ENCODE data around the gene FGD6.

DNA sequence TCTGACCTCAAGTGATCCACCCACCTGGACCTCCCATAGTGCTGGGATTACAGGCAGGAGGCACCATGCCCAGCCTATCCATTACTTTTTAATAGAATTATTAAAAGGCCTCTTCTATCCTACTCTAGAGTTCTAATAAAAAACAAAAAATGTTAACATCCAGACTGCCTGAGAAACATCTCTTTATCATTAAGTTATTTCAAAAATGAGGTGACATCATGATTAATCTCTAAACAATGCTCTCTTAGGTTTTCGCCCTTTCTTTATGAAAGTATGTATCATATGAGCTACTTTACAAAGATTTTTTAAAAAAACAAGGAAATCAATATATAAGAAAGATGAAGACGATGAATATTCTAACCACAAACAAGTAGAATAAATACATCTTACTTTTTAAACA lies 52.6 kb downstream of the FGD6 start:
- TF ChIP-seq EZH2 (IDR thresholded peaks at IDR 0.05; ENCODE audit: low read depth, unreplicated experiment) (no peak), EZH2phosphoT487 (IDR thresholded peaks at IDR 0.05; ENCODE audit: unreplicated experiment) (no peak), POLR2AphosphoS5 (IDR thresholded peaks at IDR 0.05; ENCODE audit: low read depth) (no peak), CREB1 (CRISPR knock-in tag; IDR thresholded peaks at IDR 0.05; ENCODE audit: low read depth) (no peak), ZNF114 (CRISPR knock-in tag; IDR thresholded peaks at IDR 0.05) (no peak)
- TF ChIP-seq, protein P1, sequence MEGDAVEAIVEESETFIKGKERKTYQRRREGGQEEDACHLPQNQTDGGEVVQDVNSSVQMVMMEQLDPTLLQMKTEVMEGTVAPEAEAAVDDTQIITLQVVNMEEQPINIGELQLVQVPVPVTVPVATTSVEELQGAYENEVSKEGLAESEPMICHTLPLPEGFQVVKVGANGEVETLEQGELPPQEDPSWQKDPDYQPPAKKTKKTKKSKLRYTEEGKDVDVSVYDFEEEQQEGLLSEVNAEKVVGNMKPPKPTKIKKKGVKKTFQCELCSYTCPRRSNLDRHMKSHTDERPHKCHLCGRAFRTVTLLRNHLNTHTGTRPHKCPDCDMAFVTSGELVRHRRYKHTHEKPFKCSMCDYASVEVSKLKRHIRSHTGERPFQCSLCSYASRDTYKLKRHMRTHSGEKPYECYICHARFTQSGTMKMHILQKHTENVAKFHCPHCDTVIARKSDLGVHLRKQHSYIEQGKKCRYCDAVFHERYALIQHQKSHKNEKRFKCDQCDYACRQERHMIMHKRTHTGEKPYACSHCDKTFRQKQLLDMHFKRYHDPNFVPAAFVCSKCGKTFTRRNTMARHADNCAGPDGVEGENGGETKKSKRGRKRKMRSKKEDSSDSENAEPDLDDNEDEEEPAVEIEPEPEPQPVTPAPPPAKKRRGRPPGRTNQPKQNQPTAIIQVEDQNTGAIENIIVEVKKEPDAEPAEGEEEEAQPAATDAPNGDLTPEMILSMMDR (conservative IDR thresholded peaks at IDR 0.05; ENCODE audit: low read depth in 2 of 2): no peak
- TF ChIP-seq, protein P2, sequence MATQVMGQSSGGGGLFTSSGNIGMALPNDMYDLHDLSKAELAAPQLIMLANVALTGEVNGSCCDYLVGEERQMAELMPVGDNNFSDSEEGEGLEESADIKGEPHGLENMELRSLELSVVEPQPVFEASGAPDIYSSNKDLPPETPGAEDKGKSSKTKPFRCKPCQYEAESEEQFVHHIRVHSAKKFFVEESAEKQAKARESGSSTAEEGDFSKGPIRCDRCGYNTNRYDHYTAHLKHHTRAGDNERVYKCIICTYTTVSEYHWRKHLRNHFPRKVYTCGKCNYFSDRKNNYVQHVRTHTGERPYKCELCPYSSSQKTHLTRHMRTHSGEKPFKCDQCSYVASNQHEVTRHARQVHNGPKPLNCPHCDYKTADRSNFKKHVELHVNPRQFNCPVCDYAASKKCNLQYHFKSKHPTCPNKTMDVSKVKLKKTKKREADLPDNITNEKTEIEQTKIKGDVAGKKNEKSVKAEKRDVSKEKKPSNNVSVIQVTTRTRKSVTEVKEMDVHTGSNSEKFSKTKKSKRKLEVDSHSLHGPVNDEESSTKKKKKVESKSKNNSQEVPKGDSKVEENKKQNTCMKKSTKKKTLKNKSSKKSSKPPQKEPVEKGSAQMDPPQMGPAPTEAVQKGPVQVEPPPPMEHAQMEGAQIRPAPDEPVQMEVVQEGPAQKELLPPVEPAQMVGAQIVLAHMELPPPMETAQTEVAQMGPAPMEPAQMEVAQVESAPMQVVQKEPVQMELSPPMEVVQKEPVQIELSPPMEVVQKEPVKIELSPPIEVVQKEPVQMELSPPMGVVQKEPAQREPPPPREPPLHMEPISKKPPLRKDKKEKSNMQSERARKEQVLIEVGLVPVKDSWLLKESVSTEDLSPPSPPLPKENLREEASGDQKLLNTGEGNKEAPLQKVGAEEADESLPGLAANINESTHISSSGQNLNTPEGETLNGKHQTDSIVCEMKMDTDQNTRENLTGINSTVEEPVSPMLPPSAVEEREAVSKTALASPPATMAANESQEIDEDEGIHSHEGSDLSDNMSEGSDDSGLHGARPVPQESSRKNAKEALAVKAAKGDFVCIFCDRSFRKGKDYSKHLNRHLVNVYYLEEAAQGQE (IDR thresholded peaks at IDR 0.05; ENCODE audit: unreplicated experiment): no peak
- TF ChIP-seq, protein P3, sequence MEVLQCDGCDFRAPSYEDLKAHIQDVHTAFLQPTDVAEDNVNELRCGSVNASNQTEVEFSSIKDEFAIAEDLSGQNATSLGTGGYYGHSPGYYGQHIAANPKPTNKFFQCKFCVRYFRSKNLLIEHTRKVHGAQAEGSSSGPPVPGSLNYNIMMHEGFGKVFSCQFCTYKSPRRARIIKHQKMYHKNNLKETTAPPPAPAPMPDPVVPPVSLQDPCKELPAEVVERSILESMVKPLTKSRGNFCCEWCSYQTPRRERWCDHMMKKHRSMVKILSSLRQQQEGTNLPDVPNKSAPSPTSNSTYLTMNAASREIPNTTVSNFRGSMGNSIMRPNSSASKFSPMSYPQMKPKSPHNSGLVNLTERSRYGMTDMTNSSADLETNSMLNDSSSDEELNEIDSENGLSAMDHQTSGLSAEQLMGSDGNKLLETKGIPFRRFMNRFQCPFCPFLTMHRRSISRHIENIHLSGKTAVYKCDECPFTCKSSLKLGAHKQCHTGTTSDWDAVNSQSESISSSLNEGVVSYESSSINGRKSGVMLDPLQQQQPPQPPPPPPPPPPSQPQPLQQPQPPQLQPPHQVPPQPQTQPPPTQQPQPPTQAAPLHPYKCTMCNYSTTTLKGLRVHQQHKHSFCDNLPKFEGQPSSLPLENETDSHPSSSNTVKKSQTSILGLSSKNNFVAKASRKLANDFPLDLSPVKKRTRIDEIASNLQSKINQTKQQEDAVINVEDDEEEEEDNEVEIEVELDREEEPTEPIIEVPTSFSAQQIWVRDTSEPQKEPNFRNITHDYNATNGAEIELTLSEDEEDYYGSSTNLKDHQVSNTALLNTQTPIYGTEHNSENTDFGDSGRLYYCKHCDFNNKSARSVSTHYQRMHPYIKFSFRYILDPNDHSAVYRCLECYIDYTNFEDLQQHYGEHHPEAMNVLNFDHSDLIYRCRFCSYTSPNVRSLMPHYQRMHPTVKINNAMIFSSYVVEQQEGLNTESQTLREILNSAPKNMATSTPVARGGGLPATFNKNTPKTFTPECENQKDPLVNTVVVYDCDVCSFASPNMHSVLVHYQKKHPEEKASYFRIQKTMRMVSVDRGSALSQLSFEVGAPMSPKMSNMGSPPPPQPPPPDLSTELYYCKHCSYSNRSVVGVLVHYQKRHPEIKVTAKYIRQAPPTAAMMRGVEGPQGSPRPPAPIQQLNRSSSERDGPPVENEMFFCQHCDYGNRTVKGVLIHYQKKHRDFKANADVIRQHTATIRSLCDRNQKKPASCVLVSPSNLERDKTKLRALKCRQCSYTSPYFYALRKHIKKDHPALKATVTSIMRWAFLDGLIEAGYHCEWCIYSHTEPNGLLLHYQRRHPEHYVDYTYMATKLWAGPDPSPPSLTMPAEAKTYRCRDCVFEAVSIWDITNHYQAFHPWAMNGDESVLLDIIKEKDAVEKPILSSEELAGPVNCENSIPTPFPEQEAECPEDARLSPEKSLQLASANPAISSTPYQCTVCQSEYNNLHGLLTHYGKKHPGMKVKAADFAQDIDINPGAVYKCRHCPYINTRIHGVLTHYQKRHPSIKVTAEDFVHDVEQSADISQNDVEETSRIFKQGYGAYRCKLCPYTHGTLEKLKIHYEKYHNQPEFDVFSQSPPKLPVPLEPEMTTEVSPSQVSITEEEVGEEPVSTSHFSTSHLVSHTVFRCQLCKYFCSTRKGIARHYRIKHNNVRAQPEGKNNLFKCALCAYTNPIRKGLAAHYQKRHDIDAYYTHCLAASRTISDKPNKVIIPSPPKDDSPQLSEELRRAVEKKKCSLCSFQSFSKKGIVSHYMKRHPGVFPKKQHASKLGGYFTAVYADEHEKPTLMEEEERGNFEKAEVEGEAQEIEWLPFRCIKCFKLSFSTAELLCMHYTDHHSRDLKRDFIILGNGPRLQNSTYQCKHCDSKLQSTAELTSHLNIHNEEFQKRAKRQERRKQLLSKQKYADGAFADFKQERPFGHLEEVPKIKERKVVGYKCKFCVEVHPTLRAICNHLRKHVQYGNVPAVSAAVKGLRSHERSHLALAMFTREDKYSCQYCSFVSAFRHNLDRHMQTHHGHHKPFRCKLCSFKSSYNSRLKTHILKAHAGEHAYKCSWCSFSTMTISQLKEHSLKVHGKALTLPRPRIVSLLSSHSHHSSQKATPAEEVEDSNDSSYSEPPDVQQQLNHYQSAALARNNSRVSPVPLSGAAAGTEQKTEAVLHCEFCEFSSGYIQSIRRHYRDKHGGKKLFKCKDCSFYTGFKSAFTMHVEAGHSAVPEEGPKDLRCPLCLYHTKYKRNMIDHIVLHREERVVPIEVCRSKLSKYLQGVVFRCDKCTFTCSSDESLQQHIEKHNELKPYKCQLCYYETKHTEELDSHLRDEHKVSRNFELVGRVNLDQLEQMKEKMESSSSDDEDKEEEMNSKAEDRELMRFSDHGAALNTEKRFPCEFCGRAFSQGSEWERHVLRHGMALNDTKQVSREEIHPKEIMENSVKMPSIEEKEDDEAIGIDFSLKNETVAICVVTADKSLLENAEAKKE (CRISPR knock-in tag; IDR thresholded peaks at IDR 0.05): no peak
